ENCODE measurements around the gene MMP15.

The MMP15 gene

GRCh38 chr16:58020628-58021521, 4.7 kb upstream of the MMP15 start:
- no peak for DNase-seq (ENCODE audit: extremely low read depth, low read depth)
- TF ChIP-seq CTCF (IDR thresholded peaks at IDR 0.05; ENCODE audit: low read depth, low read length) = peak; percentile 81

GRCh38 chr16:58021661-58022551, 3.6 kb upstream of the MMP15 start:
- no peak for DNase-seq (ENCODE audit: extremely low read depth, low read depth)
- TF ChIP-seq CTCF (IDR thresholded peaks at IDR 0.05; ENCODE audit: low read depth, low read length) = no peak

- DNase-seq (ENCODE audit: extremely low read depth, low read depth) = no peak
- TF ChIP-seq CTCF (IDR thresholded peaks at IDR 0.05; ENCODE audit: low read depth, low read length) = no peak
These were observed 2.8 kb upstream of the MMP15 start for GRCh38 chr16:58022601-58023371.

- TF ChIP-seq CTCF (IDR thresholded peaks at IDR 0.05; ENCODE audit: low read depth, low read length) = no peak
- DNase-seq (ENCODE audit: extremely low read depth, low read depth) = no peak
These were observed 836 bp upstream of the MMP15 start for GRCh38 chr16:58024486-58025350.

- no peak for TF ChIP-seq CTCF (IDR thresholded peaks at IDR 0.05; ENCODE audit: low read depth, low read length)
- no peak for DNase-seq (ENCODE audit: extremely low read depth, low read depth)
These were observed 668 bp downstream of the MMP15 start for GRCh38 chr16:58026139-58026704.

GRCh38 chr16:58026705-58027160, 1.2 kb downstream of the MMP15 start:
- no peak for TF ChIP-seq CTCF (IDR thresholded peaks at IDR 0.05; ENCODE audit: low read depth, low read length)
- no peak for DNase-seq (ENCODE audit: extremely low read depth, low read depth)

Data from AG09319 (cell line).